PFSK-1 (cell line): ENCODE data around the gene ALDH1A3.

Experiments
- FOXP2 ChIP-seq: optimal IDR thresholded peaks from 2 replicates; pipeline ENCODE3; 2011; ENCODE audit warnings: borderline replicate concordance, control low read depth, inconsistent platforms; ENCODE audit not compliant: insufficient read depth; ENCODE audit errors: extremely low read length, extremely low read depth
- POLR2AphosphoS5 ChIP-seq: IDR thresholded peaks from 2 replicates; pipeline ENCODE4 v1.6.1; 2012; ENCODE audit warnings: low read depth, mild to moderate bottlenecking, control low read depth, low read length, moderate library complexity
- REST ChIP-seq, 2 experiments: IDR thresholded peaks; 2 replicates each; pipeline versions ENCODE4 v1.6.1 to v1.8.0; 2011 to 2012; ENCODE audit warnings: low read depth in 2 of 2, low read length in 2 of 2, control low read depth in 1 of 2, inconsistent platforms in 1 of 2, mild to moderate bottlenecking in 1 of 2, moderate library complexity in 1 of 2; ENCODE audit not compliant: insufficient read depth in 1 of 2
- SIN3A ChIP-seq: IDR thresholded peaks from 2 replicates; pipeline ENCODE4 v1.6.1; 2012; ENCODE audit warnings: mild to moderate bottlenecking, low read length, moderate library complexity, borderline replicate concordance; ENCODE audit not compliant: insufficient read depth
- TAF1 ChIP-seq: IDR thresholded peaks from 2 replicates; pipeline ENCODE4 v1.6.1; 2012; ENCODE audit warnings: low read length, control low read depth, borderline replicate concordance; ENCODE audit not compliant: insufficient read depth

ALDH1A3 gene

GRCh38 chr15:100903168-100903554 is 23.5 kb downstream of the ALDH1A3 start:
- no peak for TF ChIP-seq REST (IDR thresholded peaks at IDR 0.05; ENCODE audit: insufficient read depth in 1 of 2, low read depth in 2 of 2, low read length in 2 of 2)
- TF ChIP-seq TAF1, result no peak
- TF ChIP-seq SIN3A, result no peak
- TF ChIP-seq POLR2AphosphoS5, result no peak
- no peak for TF ChIP-seq FOXP2

- TF ChIP-seq TAF1, result no peak
- no peak for TF ChIP-seq SIN3A
- no peak for TF ChIP-seq POLR2AphosphoS5
- TF ChIP-seq FOXP2, result no peak
- TF ChIP-seq REST (IDR thresholded peaks at IDR 0.05; ENCODE audit: insufficient read depth in 1 of 2, low read depth in 2 of 2, low read length in 2 of 2), result no peak
Observed at GRCh38 chr15:100905850-100906249, 26.2 kb downstream of the ALDH1A3 start.

- TF ChIP-seq POLR2AphosphoS5, result no peak
- no peak for TF ChIP-seq SIN3A
- TF ChIP-seq FOXP2, result no peak
- TF ChIP-seq REST (IDR thresholded peaks at IDR 0.05; ENCODE audit: insufficient read depth in 1 of 2, low read depth in 2 of 2, low read length in 2 of 2), result no peak
Observed at GRCh38 chr15:100908466-100908865, 28.8 kb downstream of the ALDH1A3 start.

- TF ChIP-seq TAF1, result no peak
- no peak for TF ChIP-seq REST (IDR thresholded peaks at IDR 0.05; ENCODE audit: insufficient read depth in 1 of 2, low read depth in 2 of 2, low read length in 2 of 2)
- TF ChIP-seq SIN3A, result no peak
- TF ChIP-seq FOXP2, result no peak
- TF ChIP-seq POLR2AphosphoS5, result no peak
Observed at GRCh38 chr15:100909565-100909964, 29.9 kb downstream of the ALDH1A3 start.

GRCh38 chr15:100909989-100910955 is 30.6 kb downstream of the ALDH1A3 start:
- no peak for TF ChIP-seq FOXP2
- no peak for TF ChIP-seq SIN3A
- TF ChIP-seq REST (IDR thresholded peaks at IDR 0.05; ENCODE audit: insufficient read depth in 1 of 2, low read depth in 2 of 2, low read length in 2 of 2), result no peak
- no peak for TF ChIP-seq TAF1
- no peak for TF ChIP-seq POLR2AphosphoS5
